Hepatocyte (in vitro differentiated cells): ENCODE data around the gene MYBPC3. TPM values are rescaled to one million over a fixed set of nuclear protein-coding genes. Genes with fewer than 3 reads are reported as not detected.

ENCODE experiments used
- DNase-seq: peaks from one replicate; pipeline ENCODE4 v3.0.0-alpha.2; 2016; ENCODE audit warnings: low spot score
- H2AFZ ChIP-seq: fragments of 200-600 bp; sonication (generic); 2 replicates; pipeline ENCODE4 v1.6.0; 2016; ENCODE audit warnings: antibody characterized with exemption, mild to moderate bottlenecking
- H3K27ac ChIP-seq: fragments of 200-600 bp; sonication (generic); 2 replicates; pipeline ENCODE4 v1.5.1; 2016; ENCODE audit warnings: mild to moderate bottlenecking
- H3K27me3 ChIP-seq: fragments of 200-600 bp; sonication (generic); 2 replicates; pipeline ENCODE4 v1.6.1; 2016
- H3K36me3 ChIP-seq: fragments of 200-600 bp; sonication (generic); replicated peaks from 2 replicates; pipeline ENCODE4 v1.5.1; 2016; ENCODE audit warnings: low read depth; ENCODE audit not compliant: insufficient read depth
- H3K4me1 ChIP-seq: fragments of 200-600 bp; sonication (generic); 2 replicates; pipeline ENCODE4 v1.5.1; 2016; ENCODE audit warnings: mild to moderate bottlenecking, moderate library complexity; ENCODE audit not compliant: insufficient read depth
- H3K4me2 ChIP-seq: fragments of 200-600 bp; sonication (generic); 2 replicates; pipeline ENCODE4 v1.6.0; 2016
- H3K4me3 ChIP-seq: fragments of 200-600 bp; sonication (generic); 2 replicates; pipeline ENCODE4 v1.5.1; 2016; ENCODE audit warnings: mild to moderate bottlenecking
- H3K79me2 ChIP-seq: fragments of 200-600 bp; sonication (generic); 2 replicates; pipeline ENCODE4 v1.6.0; 2017; ENCODE audit warnings: mild to moderate bottlenecking
- H3K9me2 ChIP-seq: fragments of 200-600 bp; sonication (generic); replicated peaks from 2 replicates; pipeline ENCODE4 v1.6.0; 2017; ENCODE audit warnings: mild to moderate bottlenecking; ENCODE audit not compliant: insufficient read depth
- H3K9me3 ChIP-seq: fragments of 200-600 bp; sonication (generic); 2 replicates; pipeline ENCODE4 v1.5.1; 2016; ENCODE audit warnings: low read depth, mild to moderate bottlenecking
- H4K20me1 ChIP-seq: fragments of 200-600 bp; sonication (generic); 2 replicates; pipeline ENCODE4 v1.6.0; 2016; ENCODE audit warnings: mild to moderate bottlenecking; ENCODE audit not compliant: insufficient read depth, poor library complexity, severe bottlenecking
- EZH2 ChIP-seq: fragments of 200-600 bp; sonication (generic); IDR thresholded peaks from 2 replicates; pipeline ENCODE4 v1.6.1; 2016; ENCODE audit warnings: antibody characterized with exemption, mild to moderate bottlenecking, borderline replicate concordance
- EZH2phosphoT487 ChIP-seq: fragments of 200-600 bp; sonication (generic); IDR thresholded peaks from one replicate; pipeline ENCODE4 v1.6.1; 2018; ENCODE audit warnings: antibody characterized with exemption, mild to moderate bottlenecking, low read depth, moderate library complexity; ENCODE audit not compliant: unreplicated experiment, severe bottlenecking
- WGBS: methylation state at CpG from one replicate; pipeline ENCODE4 v1.1.6; 2016; ENCODE audit warnings: low lambda C conversion rate; ENCODE audit errors: missing lambda C conversion rate; 5-methylcytosine and 5-hydroxymethylcytosine counted together
- polyA plus RNA-seq: library from polyadenylated mRNA; unstranded; fragments of >200 nt; fragmentation: Nextera tagmentation; extraction: Ambion mirVana; gene quantifications from 2 replicates; pipeline ENCODE4 v1.2.1, GENCODE V29; 2016
- total RNA-seq: library from RNA; depleted of rRNA; stranded (reverse); fragments of >200 nt; gene quantifications from 2 replicates; pipeline ENCODE4 v1.2.3, GENCODE V29; 2014
- TF ChIP-seq, protein P1 (sequence below): fragments of 200-600 bp; sonication (generic); IDR thresholded peaks from 2 replicates; pipeline ENCODE4 v1.5.1; 2016; ENCODE audit warnings: antibody characterized with exemption, mild to moderate bottlenecking; ENCODE audit not compliant: poor library complexity

Gene MYBPC3
- total and polyA plus RNA-seq, 2 experiments from 2014 or later: 0.51 to 1.4 TPM

GRCh38 chr11:47327949-47328348 is 24.6 kb downstream of the MYBPC3 start:
- Histone ChIP-seq H3K79me2 (no peaks in the 10 kb centered on the region), H4K20me1 (no peaks in the 10 kb centered on the region), H3K4me3 (no peak overlapping the region), H3K27ac (no peak overlapping the region), H3K4me1 (no peaks in the 10 kb centered on the region), H3K9me2 (no peaks in the 10 kb centered on the region), H3K9me3 (no peaks in the 10 kb centered on the region), H2AFZ (no peak overlapping the region), H3K36me3 (no peaks in the 10 kb centered on the region), H3K4me2 (no peak overlapping the region), H3K27me3 (no peaks in the 10 kb centered on the region)
- WGBS: 92% methylated on average over 5 of the region's 5 CpGs
- DNase-seq: no peak
- no peak for TF ChIP-seq EZH2
- no peak for TF ChIP-seq EZH2phosphoT487
- TF ChIP-seq, protein P1, sequence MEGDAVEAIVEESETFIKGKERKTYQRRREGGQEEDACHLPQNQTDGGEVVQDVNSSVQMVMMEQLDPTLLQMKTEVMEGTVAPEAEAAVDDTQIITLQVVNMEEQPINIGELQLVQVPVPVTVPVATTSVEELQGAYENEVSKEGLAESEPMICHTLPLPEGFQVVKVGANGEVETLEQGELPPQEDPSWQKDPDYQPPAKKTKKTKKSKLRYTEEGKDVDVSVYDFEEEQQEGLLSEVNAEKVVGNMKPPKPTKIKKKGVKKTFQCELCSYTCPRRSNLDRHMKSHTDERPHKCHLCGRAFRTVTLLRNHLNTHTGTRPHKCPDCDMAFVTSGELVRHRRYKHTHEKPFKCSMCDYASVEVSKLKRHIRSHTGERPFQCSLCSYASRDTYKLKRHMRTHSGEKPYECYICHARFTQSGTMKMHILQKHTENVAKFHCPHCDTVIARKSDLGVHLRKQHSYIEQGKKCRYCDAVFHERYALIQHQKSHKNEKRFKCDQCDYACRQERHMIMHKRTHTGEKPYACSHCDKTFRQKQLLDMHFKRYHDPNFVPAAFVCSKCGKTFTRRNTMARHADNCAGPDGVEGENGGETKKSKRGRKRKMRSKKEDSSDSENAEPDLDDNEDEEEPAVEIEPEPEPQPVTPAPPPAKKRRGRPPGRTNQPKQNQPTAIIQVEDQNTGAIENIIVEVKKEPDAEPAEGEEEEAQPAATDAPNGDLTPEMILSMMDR: no peak

GRCh38 chr11:47327025-47327424 is 25.5 kb downstream of the MYBPC3 start:
- H3K27me3 ChIP-seq: no peaks in the 10 kb centered on the region
- no peaks in the 10 kb centered on the region for H4K20me1 ChIP-seq
- no peak overlapping the region for H3K4me3 ChIP-seq
- no peak for DNase-seq
- no peaks in the 10 kb centered on the region for H3K79me2 ChIP-seq
- no peaks in the 10 kb centered on the region for H3K9me3 ChIP-seq
- WGBS: 95% methylated on average over 13 of the region's 13 CpGs
- H3K27ac ChIP-seq: no peak overlapping the region
- no peak for TF ChIP-seq EZH2phosphoT487
- TF ChIP-seq, protein P1: no peak
- TF ChIP-seq EZH2: no peak
- no peaks in the 10 kb centered on the region for H3K4me1 ChIP-seq
- H3K9me2 ChIP-seq: no peaks in the 10 kb centered on the region
- no peak overlapping the region for H2AFZ ChIP-seq
- no peaks in the 10 kb centered on the region for H3K36me3 ChIP-seq
- no peak overlapping the region for H3K4me2 ChIP-seq

- Histone ChIP-seq H3K4me3 (no peak overlapping the region), H2AFZ (no peak overlapping the region), H4K20me1 (no peaks in the 10 kb centered on the region), H3K79me2 (no peaks in the 10 kb centered on the region), H3K36me3 (no peaks in the 10 kb centered on the region), H3K27ac (no peak overlapping the region), H3K27me3 (no peaks in the 10 kb centered on the region), H3K9me2 (no peaks in the 10 kb centered on the region), H3K4me2 (no peak overlapping the region), H3K4me1 (no peaks in the 10 kb centered on the region), H3K9me3 (no peaks in the 10 kb centered on the region)
- WGBS: 95% methylated on average over 12 of the region's 12 CpGs
- TF ChIP-seq EZH2: no peak
- TF ChIP-seq, protein P1: no peak
- no peak for TF ChIP-seq EZH2phosphoT487
- no peak for DNase-seq
These were observed 26.3 kb downstream of the MYBPC3 start for GRCh38 chr11:47326198-47326597.
